H1 (cell line): ENCODE measurements around the gene TMEM79. TPM values are rescaled to one million over a fixed set of nuclear protein-coding genes. Genes with fewer than 3 reads are reported as not detected.

ENCODE experiments used
- CTCF ChIA-PET: fragments of 300-600 bp; sonication (Branson Sonifier 250); formaldehyde crosslinking; loops from one replicate; lab custom pipeline; 2021; ENCODE audit not compliant: partially characterized antibody; lab: Charles Lee
- POLR2A ChIA-PET: fragments of 300-600 bp; sonication (Branson Sonifier 250); formaldehyde crosslinking; loops from one replicate; lab custom pipeline; 2021; ENCODE audit warnings: inconsistent platforms; ENCODE audit not compliant: partially characterized antibody; lab: Charles Lee
- DNase-seq, 2 experiments: peaks; one replicate each; pipeline versions ENCODE4 v3.0.0 to v3.0.0-alpha.2; 2010 to 2022; ENCODE audit warnings: low spot score in 2 of 2, low read depth in 1 of 2, mixed read lengths in 1 of 2
- FAIRE-seq: peaks from 2 replicates; lab custom pipeline; 2011; peaks lifted over from hg19 to GRCh38; lab: Jason Lieb, UNC
- H2AFZ ChIP-seq: 2 replicates; pipeline ENCODE4 v1.8.1; 2012; ENCODE audit warnings: low read length, inconsistent platforms
- H2AK5ac ChIP-seq: 2 replicates; pipeline ENCODE4 v1.6.1; 2013; ENCODE audit warnings: low read depth, low read length
- H2BK120ac ChIP-seq: replicated peaks from 2 replicates; pipeline ENCODE3; 2013; ENCODE audit warnings: low read depth, low read length, inconsistent platforms
- H2BK12ac ChIP-seq: 2 replicates; pipeline ENCODE4 v1.6.1; 2013; ENCODE audit warnings: low read depth, low read length
- H2BK15ac ChIP-seq: 2 replicates; pipeline ENCODE4 v1.6.1; 2013; ENCODE audit warnings: low read length
- H2BK20ac ChIP-seq: 2 replicates; pipeline ENCODE4 v1.6.1; 2013; ENCODE audit warnings: low read length
- H2BK5ac ChIP-seq: 2 replicates; pipeline ENCODE4 v1.6.1; 2013; ENCODE audit warnings: low read depth, low read length
- H3K14ac ChIP-seq: 2 replicates; pipeline ENCODE4 v1.6.1; 2013; ENCODE audit warnings: inconsistent platforms; ENCODE audit not compliant: insufficient read length
- H3K18ac ChIP-seq: 2 replicates; pipeline ENCODE4 v1.6.1; 2013; ENCODE audit warnings: low read length; ENCODE audit errors: extremely low read depth
- H3K23ac ChIP-seq: 2 replicates; pipeline ENCODE4 v1.6.1; 2013; ENCODE audit warnings: inconsistent platforms; ENCODE audit not compliant: insufficient read length
- H3K23me2 ChIP-seq: 2 replicates; pipeline ENCODE4 v1.6.1; 2013; ENCODE audit warnings: low read depth, low read length
- H3K27ac ChIP-seq: 2 replicates; pipeline ENCODE4 v1.6.1; 2011; ENCODE audit warnings: low read depth, low read length, inconsistent platforms
- H3K27me3 ChIP-seq, 4 experiments: replicated peaks in 1 of 4; 1 replicate in 1 of 4; 2 replicates in 3 of 4; pipeline versions ENCODE4 v1.6.1 to v1.8.1; 2011 to 2013; ENCODE audit warnings: low read length in 3 of 4, mild to moderate bottlenecking in 3 of 4, inconsistent platforms in 2 of 4, mixed read lengths in 2 of 4, moderate library complexity in 1 of 4; ENCODE audit not compliant: control insufficient read depth in 3 of 4, insufficient read depth in 3 of 4; ENCODE audit errors: extremely low read depth in 1 of 4
- H3K36me3 ChIP-seq, 4 experiments: 2 replicates each; pipeline versions ENCODE4 v1.6.1 to v1.8.1; 2011 to 2013; ENCODE audit warnings: mild to moderate bottlenecking in 4 of 4, low read length in 3 of 4, moderate library complexity in 2 of 4, control low read depth in 1 of 4, inconsistent platforms in 1 of 4; ENCODE audit not compliant: insufficient read depth in 4 of 4, control insufficient read depth in 2 of 4
- H3K4ac ChIP-seq: replicated peaks from 2 replicates; pipeline ENCODE3; 2013; ENCODE audit warnings: low read length, low read depth, mixed read lengths, inconsistent platforms; ENCODE audit not compliant: insufficient read length
- H3K4me1 ChIP-seq, 4 experiments: replicated peaks in 1 of 4; 1 replicate in 1 of 4; 2 replicates in 3 of 4; pipeline versions ENCODE4 v1.6.1 to v1.8.1; 2011 to 2013; ENCODE audit warnings: low read length in 3 of 4, inconsistent platforms in 2 of 4, mixed read lengths in 1 of 4; ENCODE audit not compliant: insufficient read depth in 4 of 4, control insufficient read depth in 3 of 4
- H3K4me2 ChIP-seq, 2 experiments: 2 replicates each; pipeline versions ENCODE4 v1.6.1 to v1.8.1; 2011 to 2013; ENCODE audit warnings: low read depth in 2 of 2, low read length in 2 of 2, control low read depth in 1 of 2, inconsistent platforms in 1 of 2, mild to moderate bottlenecking in 1 of 2; ENCODE audit not compliant: insufficient read depth in 1 of 2
- H3K4me3 ChIP-seq, 4 experiments: fragments of 200-600, 300-600 bp in 1 of 4; sonication (generic), shearing (Covaris generic), sonication (Bioruptor Twin) in 1 of 4; 2 replicates each; pipeline versions ENCODE4 v1.5.1 to v1.8.1; 2011 to 2016; ENCODE audit warnings: low read length in 4 of 4, low read depth in 3 of 4, control low read depth in 2 of 4, inconsistent platforms in 2 of 4, mild to moderate bottlenecking in 2 of 4, mixed read lengths in 1 of 4, moderate library complexity in 1 of 4; ENCODE audit not compliant: insufficient read depth in 2 of 4; ENCODE audit errors: extremely low read depth in 1 of 4
- H3K56ac ChIP-seq: replicated peaks from 2 replicates; pipeline ENCODE3; 2013; ENCODE audit warnings: low read depth, mild to moderate bottlenecking, mixed read lengths, low read length, inconsistent platforms; ENCODE audit not compliant: insufficient read length
- H3K79me1 ChIP-seq: 2 replicates; pipeline ENCODE4 v1.6.1; 2013; ENCODE audit warnings: low read depth, low read length, control low read depth
- H3K79me2 ChIP-seq, 2 experiments: 2 replicates each; pipeline versions ENCODE4 v1.6.1 to v1.8.1; 2012 to 2013; ENCODE audit warnings: low read length in 2 of 2, mild to moderate bottlenecking in 2 of 2, inconsistent platforms in 1 of 2; ENCODE audit not compliant: insufficient read depth in 2 of 2, control insufficient read depth in 1 of 2
- H3K9ac ChIP-seq, 4 experiments: replicated peaks in 1 of 4; 1 replicate in 1 of 4; 2 replicates in 3 of 4; pipeline versions ENCODE4 v1.6.1 to v1.8.1; 2011 to 2013; ENCODE audit warnings: low read depth in 3 of 4, low read length in 3 of 4, control low read depth in 2 of 4, mild to moderate bottlenecking in 2 of 4, moderate library complexity in 2 of 4, inconsistent platforms in 1 of 4; ENCODE audit errors: extremely low read depth in 1 of 4
- H3K9me3 ChIP-seq, 2 experiments: 2 replicates each; pipeline versions ENCODE4 v1.6.1 to v1.8.1; 2012 to 2013; ENCODE audit warnings: mild to moderate bottlenecking in 2 of 2, moderate library complexity in 2 of 2, control low read depth in 1 of 2, inconsistent platforms in 1 of 2, low read depth in 1 of 2, low read length in 1 of 2, mixed read lengths in 1 of 2; ENCODE audit not compliant: insufficient read depth in 2 of 2
- H4K20me1 ChIP-seq, 2 experiments: replicated peaks in 1 of 2; 2 replicates each; pipeline versions ENCODE3 to v1.8.1; 2011 to 2013; ENCODE audit warnings: inconsistent platforms in 2 of 2, low read length in 2 of 2, mild to moderate bottlenecking in 1 of 2; ENCODE audit not compliant: insufficient read depth in 2 of 2, control insufficient read depth in 1 of 2
- H4K5ac ChIP-seq: 2 replicates; pipeline ENCODE4 v1.6.1; 2013; ENCODE audit warnings: low read length, low read depth, mixed read lengths, inconsistent platforms; ENCODE audit not compliant: insufficient read length
- H4K8ac ChIP-seq: 2 replicates; pipeline ENCODE4 v1.8.0; 2013; ENCODE audit warnings: mild to moderate bottlenecking, moderate library complexity, low read length, inconsistent platforms; ENCODE audit not compliant: insufficient read depth; ENCODE audit errors: extremely low read depth
- H4K91ac ChIP-seq: replicated peaks from 2 replicates; pipeline ENCODE3; 2013; ENCODE audit warnings: low read length, mixed read lengths, inconsistent platforms; ENCODE audit not compliant: insufficient read length
- CREB1 ChIP-seq: IDR thresholded peaks from 2 replicates; pipeline ENCODE4 v1.6.1; 2012; ENCODE audit warnings: inconsistent platforms
- CTBP2 ChIP-seq: IDR thresholded peaks from 2 replicates; pipeline ENCODE4 v1.7.0; 2011; ENCODE audit warnings: borderline replicate concordance, mild to moderate bottlenecking, moderate library complexity, mixed read lengths, low read length; ENCODE audit not compliant: insufficient read depth, insufficient read length
- TBP ChIP-seq: IDR thresholded peaks from 2 replicates; pipeline ENCODE4 v1.6.1; 2011; ENCODE audit warnings: low read depth, low read length, improper control_type of control experiment
- WGBS, 2 experiments: shearing (Covaris generic) in 1 of 2; methylation state at CpG; one replicate each; pipeline versions ENCODE4 v1.1.6 to v1.1.7; 2013 to 2015; ENCODE audit warnings: low lambda C conversion rate in 2 of 2, mixed read lengths in 2 of 2, inconsistent platforms in 1 of 2, low coverage in 1 of 2, missing lambda C conversion rate in 1 of 2; ENCODE audit not compliant: insufficient replicate concordance in 2 of 2, insufficient coverage in 1 of 2, insufficient read length in 1 of 2; ENCODE audit errors: extremely low coverage in 1 of 2, missing lambda C conversion rate in 1 of 2; 5-methylcytosine and 5-hydroxymethylcytosine counted together
- polyA plus RNA-seq, 7 experiments: library from polyadenylated mRNA; depleted of rRNA in 3 of 7; stranded (reverse) in 5 of 7; unstranded in 2 of 7; fragments of >200 nt in 5 of 7; fragments of 200-250 nt in 2 of 7; gene quantifications; 1 replicate in 5 of 7; 2 replicates in 1 of 7; 4 replicates in 1 of 7; pipeline versions ENCODE4 v1.2.1 to v1.2.3, GENCODE V29; 2011 to 2013; ENCODE audit warnings: missing spikeins in 2 of 7, mixed read lengths in 2 of 7
- total RNA-seq: library from RNA; stranded (reverse); fragmentation: NEBNext Ultra II Directional; extraction: Animal tissue kit (Norgen Biotek cat#: 25700); gene quantifications from 2 replicates; pipeline ENCODE4 v1.2.1, GENCODE V29; 2021

Gene TMEM79
- total and polyA plus RNA-seq, 2 of the 8 experiments (the other 6 are each of a cell fraction or from before 2014, with no cell fraction given) = 2.1 to 2.3 TPM

DNA sequence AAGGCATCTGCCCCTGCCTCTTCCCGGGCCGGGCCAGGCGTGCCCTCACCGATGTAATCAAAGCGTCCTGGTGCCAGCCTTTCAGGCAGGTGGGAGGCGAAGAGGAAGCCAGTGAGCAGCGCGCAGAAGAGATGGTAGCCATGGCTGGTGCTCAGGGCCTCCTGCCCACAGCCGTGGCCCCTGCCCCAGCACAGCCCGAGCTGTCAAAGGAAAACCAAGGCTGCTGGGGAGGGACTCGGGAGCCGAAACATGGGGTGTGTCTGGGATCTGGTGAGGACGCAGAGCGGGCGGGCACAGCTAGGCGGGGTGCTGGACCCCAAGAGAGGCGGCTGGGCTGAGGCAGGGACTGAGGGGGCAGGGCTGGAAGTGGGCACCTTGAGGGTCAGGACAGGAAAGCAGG is 39.4 kb upstream of the TMEM79 start:
- Histone ChIP-seq H3K9ac (no peak overlapping the region), H3K18ac (no peak overlapping the region), H3K14ac (no peak overlapping the region), H4K8ac (0 out of 2 replicates have a peak overlapping the region, but pooled peaks have one; percentile 29), H2BK20ac (no peak overlapping the region), H3K4me3 (no peak overlapping the region), H3K36me3 (peaks cover 0 to 10% (median 3%) of the 10 kb centered on the region in 4 experiments; a peak in 5 of 8 replicates), H4K20me1 (peaks cover 2 to 11% of the 10 kb centered on the region in 2 experiments), H3K27me3 (no peaks in the 10 kb centered on the region), H2BK15ac (no peak overlapping the region), H2BK5ac (no peak overlapping the region), H2AK5ac (no peak overlapping the region), H2AFZ (no peak overlapping the region), H4K5ac (no peak overlapping the region), H3K56ac (no peak overlapping the region), H3K23ac (no peak overlapping the region), H3K23me2 (no peaks in the 10 kb centered on the region), H4K91ac (no peak overlapping the region), H3K4me2 (peak overlapping the region in 1 of 2 experiments; percentile 30; a peak in 1 of 4 replicates), H3K4ac (no peak overlapping the region), H3K4me1 (peaks cover 0 to 16% (median 9%) of the 10 kb centered on the region in 4 experiments), H2BK120ac (no peak overlapping the region), H2BK12ac (no peak overlapping the region), H3K79me2 (no peaks in the 10 kb centered on the region), H3K27ac (no peak overlapping the region), H3K79me1 (0 out of 2 replicates have a peak, but pooled peaks cover 2% of the 10 kb centered on the region), H3K9me3 (no peaks in the 10 kb centered on the region)
- POLR2A ChIA-PET = interaction anchor here (1.0 to 11.8 kb wide), 8 partner anchors 10 to 104 kb away, joined by 3 to 102 read pairs (median 8); partner anchors contain the start of genes PMF1, SEMA4A, SMG5 and TMEM79
- DNase-seq (no peak), FAIRE-seq (no peak)
- CTCF ChIA-PET = interaction anchor here (0.6 to 47.2 kb wide), 7 partner anchors 11 to 153 kb away, joined by 3 to 1265 read pairs (median 5); partner anchors contain the start of gene SEMA4A
- WGBS, 2 experiments = 91% methylated on average over 17 of the region's 17 CpGs; no CpG with 5 or more reads in 1 of the 2 experiments
- no peak for TF ChIP-seq TBP
- no peak for TF ChIP-seq CREB1
- no peak for TF ChIP-seq CTBP2
